Stimulated activated naive CD4-positive, alpha-beta T cell treated with Interleukin-2 at 50 U/mL for 16 hours (primary cell): ENCODE data around the gene ENTREP3.
A peak's percentile ranks its signal among the peaks of the same experiment; 100 is the strongest.
"Not testable (repeated sequence)": the region's sequence is repeated elsewhere in the genome, so short reads cannot be mapped to it uniquely, and the experiment has no call there.

Experiments used
- DNase-seq: peaks from one replicate; lab custom pipeline; 2025; lab: John Stamatoyannopoulos, UW

The ENTREP3 gene

GRCh38 chr1:155250633-155251449 lies 4.4 kb downstream of the ENTREP3 start:
- peak; percentile 94 for DNase-seq

GRCh38 chr1:155250246-155250632 lies 5.0 kb downstream of the ENTREP3 start:
- no peak for DNase-seq

- DNase-seq: no peak
Observed at GRCh38 chr1:155247667-155248553, 7.4 kb downstream of the ENTREP3 start.

GRCh38 chr1:155246796-155247195 lies 8.5 kb downstream of the ENTREP3 start:
- DNase-seq: not testable (repeated sequence)

- no peak for DNase-seq
Observed at GRCh38 chr1:155245163-155245524, 10.1 kb downstream of the ENTREP3 start.

- peak; percentile 91 for DNase-seq
Observed at GRCh38 chr1:155244368-155245162, 10.7 kb downstream of the ENTREP3 start.

- no peak for DNase-seq
Observed at GRCh38 chr1:155242805-155243358, 12.4 kb downstream of the ENTREP3 start.

GRCh38 chr1:155241841-155242264 lies 13.4 kb downstream of the ENTREP3 start:
- no peak for DNase-seq

- DNase-seq: peak; percentile 55
Observed at GRCh38 chr1:155241069-155241679, 14.1 kb downstream of the ENTREP3 start.

GRCh38 chr1:155236451-155236850 lies 18.8 kb downstream of the ENTREP3 start:
- no peak for DNase-seq

GRCh38 chr1:155235375-155235774 lies 19.9 kb downstream of the ENTREP3 start:
- DNase-seq: not testable (repeated sequence)

GRCh38 chr1:155233502-155233901 lies 21.8 kb downstream of the ENTREP3 start:
- not testable (repeated sequence) for DNase-seq

- not testable (repeated sequence) for DNase-seq
Observed at GRCh38 chr1:155232001-155232978, 23.0 kb downstream of the ENTREP3 start.

- DNase-seq: not testable (repeated sequence)
Observed at GRCh38 chr1:155231302-155231701, 24.0 kb downstream of the ENTREP3 start.

GRCh38 chr1:155228096-155228427 lies 27.2 kb downstream of the ENTREP3 start:
- no peak for DNase-seq

- DNase-seq: peak; percentile 99
Observed at GRCh38 chr1:155227261-155228095, 27.8 kb downstream of the ENTREP3 start.

GRCh38 chr1:155226910-155227260 lies 28.4 kb downstream of the ENTREP3 start:
- DNase-seq: peak; percentile 58

GRCh38 chr1:155226188-155226909 lies 28.9 kb downstream of the ENTREP3 start:
- peak; percentile 81 for DNase-seq

- not testable (repeated sequence) for DNase-seq
Observed at GRCh38 chr1:155225404-155225759, 29.9 kb downstream of the ENTREP3 start.
